ENCODE results near the gene GAB4. TPM values are rescaled to one million over a fixed set of nuclear protein-coding genes. Genes with fewer than 3 reads are reported as not detected.

GAB4 gene
- total RNA-seq, 1 experiment from 2014 or later, result not detected

GRCh38 chr22:16925407-16925966 lies 82.5 kb downstream of the GAB4 start:
- ChIA-PET POLR2A (no interaction called here), CTCF (interaction anchor here (0.6 kb wide), 1 partner anchor 237 kb away, joined by 6 read pairs; no protein-coding TSS in a partner anchor)
- H3K9me3 ChIP-seq, result no peaks in the 10 kb centered on the region

GRCh38 chr22:16922706-16923105 lies 85.3 kb downstream of the GAB4 start:
- ChIA-PET CTCF (no interaction called here), POLR2A (interaction anchor here (0.6 kb wide), 1 partner anchor 786 kb away, joined by 3 read pairs; no protein-coding TSS in a partner anchor)
- H3K9me3 ChIP-seq, result no peaks in the 10 kb centered on the region
- no peaks in the 10 kb centered on the region for H3K4me1 Mint-ChIP-seq (ENCODE audit: low read depth, unreplicated experiment)
- no peaks in the 10 kb centered on the region; the same call in 1 of the 2 replicates for H3K27me3 ChIP-seq (replicated peaks; ENCODE audit: control insufficient read depth, insufficient read depth, low read length)
- TF ChIP-seq CTCF (IDR thresholded peaks at IDR 0.05; ENCODE audit: insufficient read depth in 1 of 2, low read depth in 1 of 2, low read length in 1 of 2, severe bottlenecking in 1 of 2, unreplicated experiment in 1 of 2), result no peak
- no peak overlapping the region for H3K27ac Mint-ChIP-seq (ENCODE audit: unreplicated experiment)
- no peak for DNase-seq
- no peaks in the 10 kb centered on the region for H3K36me3 ChIP-seq (ENCODE audit: control insufficient read depth, insufficient read depth, low read length)
- H3K36me3 Mint-ChIP-seq (ENCODE audit: insufficient read depth, unreplicated experiment), result peaks cover 5% of the 10 kb centered on the region
- H3K9me3 Mint-ChIP-seq (ENCODE audit: unreplicated experiment), result no peaks in the 10 kb centered on the region
- intact Hi-C loops (cut with micrococcal nuclease; ENCODE audit: unreplicated experiment), result loop anchor here (10.0 kb wide), 1 partner anchor 582 kb away; no protein-coding TSS in a partner anchor
- H3K4me3 ChIP-seq (ENCODE audit: low read depth, low read length), result no peak overlapping the region
- no peak overlapping the region for H3K4me3 Mint-ChIP-seq (ENCODE audit: unreplicated experiment)
- BruUV-seq (replicated peaks), result no TSS peak
- H3K27me3 Mint-ChIP-seq (ENCODE audit: insufficient read depth, unreplicated experiment), result peaks cover 12% of the 10 kb centered on the region
- no peaks in the 10 kb centered on the region for H3K4me1 ChIP-seq

More at GRCh38 chr22:16925407-16925966, 82.5 kb downstream of the GAB4 start:
- H3K27ac Mint-ChIP-seq (ENCODE audit: unreplicated experiment), result no peak overlapping the region
- Histone ChIP-seq H3K36me3 (ENCODE audit: control insufficient read depth, insufficient read depth, low read length) (no peaks in the 10 kb centered on the region), H3K27me3 (replicated peaks; ENCODE audit: control insufficient read depth, insufficient read depth, low read length) (no peaks in the 10 kb centered on the region), H3K4me3 (ENCODE audit: low read depth, low read length) (no peak overlapping the region), H3K4me1 (no peaks in the 10 kb centered on the region)
- peaks cover 31% of the 10 kb centered on the region for H3K27me3 Mint-ChIP-seq (ENCODE audit: insufficient read depth, unreplicated experiment)
- H3K4me3 Mint-ChIP-seq (ENCODE audit: unreplicated experiment), result no peak overlapping the region
- BruUV-seq (replicated peaks), result no TSS peak
- no peaks in the 10 kb centered on the region for H3K9me3 Mint-ChIP-seq (ENCODE audit: unreplicated experiment)
- no peaks in the 10 kb centered on the region for H3K4me1 Mint-ChIP-seq (ENCODE audit: low read depth, unreplicated experiment)
- no peaks in the 10 kb centered on the region for H3K36me3 Mint-ChIP-seq (ENCODE audit: insufficient read depth, unreplicated experiment)
- DNase-seq, result no peak
- intact Hi-C loops (cut with micrococcal nuclease; ENCODE audit: unreplicated experiment), result loop anchor here (10.0 kb wide), 1 partner anchor 579 kb away; no protein-coding TSS in a partner anchor
- no peak for TF ChIP-seq CTCF (IDR thresholded peaks at IDR 0.05; ENCODE audit: insufficient read depth in 1 of 2, low read depth in 1 of 2, low read length in 1 of 2, severe bottlenecking in 1 of 2, unreplicated experiment in 1 of 2)

GRCh38 chr22:16922076-16922475 lies 85.9 kb downstream of the GAB4 start:
- no peak for TF ChIP-seq CTCF (IDR thresholded peaks at IDR 0.05; ENCODE audit: insufficient read depth in 1 of 2, low read depth in 1 of 2, low read length in 1 of 2, severe bottlenecking in 1 of 2, unreplicated experiment in 1 of 2)
- H3K36me3 Mint-ChIP-seq (ENCODE audit: insufficient read depth, unreplicated experiment), result peaks cover 5% of the 10 kb centered on the region
- intact Hi-C loops (cut with micrococcal nuclease; ENCODE audit: unreplicated experiment), result loop anchor here (10.0 kb wide), 1 partner anchor 583 kb away; no protein-coding TSS in a partner anchor
- H3K4me1 ChIP-seq, result no peaks in the 10 kb centered on the region
- H3K4me3 Mint-ChIP-seq (ENCODE audit: unreplicated experiment), result no peak overlapping the region
- ChIA-PET POLR2A (interaction anchor here (0.6 kb wide), 1 partner anchor 787 kb away, joined by 3 read pairs; no protein-coding TSS in a partner anchor), CTCF (no interaction called here)
- H3K36me3 ChIP-seq (ENCODE audit: control insufficient read depth, insufficient read depth, low read length), result no peaks in the 10 kb centered on the region
- no peaks in the 10 kb centered on the region for H3K9me3 ChIP-seq
- H3K4me1 Mint-ChIP-seq (ENCODE audit: low read depth, unreplicated experiment), result no peaks in the 10 kb centered on the region
- no peaks in the 10 kb centered on the region; the same call in 1 of the 2 replicates for H3K27me3 ChIP-seq (replicated peaks; ENCODE audit: control insufficient read depth, insufficient read depth, low read length)
- no TSS peak for BruUV-seq (replicated peaks)
- no peak for DNase-seq
- no peak overlapping the region for H3K4me3 ChIP-seq (ENCODE audit: low read depth, low read length)
- H3K27ac Mint-ChIP-seq (ENCODE audit: unreplicated experiment), result no peak overlapping the region
- peaks cover 12% of the 10 kb centered on the region for H3K27me3 Mint-ChIP-seq (ENCODE audit: insufficient read depth, unreplicated experiment)
- no peaks in the 10 kb centered on the region for H3K9me3 Mint-ChIP-seq (ENCODE audit: unreplicated experiment)

All from Caco-2 (cell line).